ENCODE data around the gene TMEM263.

DNA sequence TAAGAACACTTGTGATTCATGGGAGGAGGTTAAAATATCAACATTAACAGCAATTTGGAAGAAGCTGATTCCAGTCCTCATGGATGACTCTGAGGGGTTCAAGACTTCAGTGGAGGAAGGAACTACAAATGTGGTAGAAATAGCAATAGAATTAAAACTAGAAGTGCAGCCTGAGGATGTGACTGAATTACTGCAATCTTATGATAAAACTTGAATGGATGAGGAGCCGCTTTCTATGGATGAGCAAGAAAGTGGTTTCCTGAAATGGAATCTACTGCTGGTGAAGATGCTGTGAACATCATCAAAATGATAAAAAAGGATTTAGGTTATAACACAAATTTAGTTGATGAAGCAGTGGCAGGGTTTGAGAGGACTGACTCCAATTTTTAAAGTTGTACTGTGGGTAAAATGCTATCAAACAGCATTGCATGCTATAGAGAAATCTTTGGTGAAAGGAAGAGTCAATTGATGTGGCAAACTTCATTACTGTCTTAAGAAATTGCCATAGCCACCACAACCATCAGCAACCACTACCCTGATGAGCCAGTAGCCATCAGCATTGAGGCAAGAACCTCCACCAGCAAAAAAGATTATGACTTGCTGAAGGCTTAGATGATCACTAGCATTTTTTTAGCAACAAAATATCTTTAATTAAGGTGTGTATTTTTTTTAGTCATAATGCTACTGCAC, 57.2 kb downstream of the TMEM263 start:
- no peak for TF ChIP-seq POLR2A (IDR thresholded peaks at IDR 0.05)
- TF ChIP-seq, protein P1, sequence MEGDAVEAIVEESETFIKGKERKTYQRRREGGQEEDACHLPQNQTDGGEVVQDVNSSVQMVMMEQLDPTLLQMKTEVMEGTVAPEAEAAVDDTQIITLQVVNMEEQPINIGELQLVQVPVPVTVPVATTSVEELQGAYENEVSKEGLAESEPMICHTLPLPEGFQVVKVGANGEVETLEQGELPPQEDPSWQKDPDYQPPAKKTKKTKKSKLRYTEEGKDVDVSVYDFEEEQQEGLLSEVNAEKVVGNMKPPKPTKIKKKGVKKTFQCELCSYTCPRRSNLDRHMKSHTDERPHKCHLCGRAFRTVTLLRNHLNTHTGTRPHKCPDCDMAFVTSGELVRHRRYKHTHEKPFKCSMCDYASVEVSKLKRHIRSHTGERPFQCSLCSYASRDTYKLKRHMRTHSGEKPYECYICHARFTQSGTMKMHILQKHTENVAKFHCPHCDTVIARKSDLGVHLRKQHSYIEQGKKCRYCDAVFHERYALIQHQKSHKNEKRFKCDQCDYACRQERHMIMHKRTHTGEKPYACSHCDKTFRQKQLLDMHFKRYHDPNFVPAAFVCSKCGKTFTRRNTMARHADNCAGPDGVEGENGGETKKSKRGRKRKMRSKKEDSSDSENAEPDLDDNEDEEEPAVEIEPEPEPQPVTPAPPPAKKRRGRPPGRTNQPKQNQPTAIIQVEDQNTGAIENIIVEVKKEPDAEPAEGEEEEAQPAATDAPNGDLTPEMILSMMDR (IDR thresholded peaks at IDR 0.05), result no peak
